Naive thymus-derived CD8-positive, alpha-beta T cell (primary cell): ENCODE data around the gene WNK2. TPM values are rescaled to one million over a fixed set of nuclear protein-coding genes. Genes with fewer than 3 reads are reported as not detected.

Experiments
- ATAC-seq, 2 donors: fragments of 150-1000 bp; cut with Tn5 transposase in 1 of 2; sonication (Bioruptor Pico), chemical (Tn5 transposase) in 1 of 2; 1 replicate in 1 of 2; 2 replicates in 1 of 2; pipeline ENCODE4 v1.10.0; 2021; ENCODE audit warnings: mild to moderate bottlenecking in 2 of 2, moderate library complexity in 2 of 2
- POLR2A ChIA-PET: fragments of 350-600 bp; sonication (Branson Sonifier 250); formaldehyde crosslinking; loops from one replicate; lab custom pipeline; 2021; ENCODE audit warnings: antibody characterized with exemption; lab: Charles Lee
- DNase-seq, 10 donors: peaks; one replicate each; pipeline versions ENCODE4 v3.0.0 to v3.0.0-alpha.2; 2020 to 2022
- H3K27ac Mint-ChIP-seq, 10 donors: one replicate each; pipeline ENCODE4 v1.8.0; 2020 to 2022; ENCODE audit warnings: mild to moderate bottlenecking in 10 of 10, mixed read lengths in 10 of 10, moderate library complexity in 4 of 10, inconsistent platforms in 1 of 10
- H3K27me3 Mint-ChIP-seq, 5 donors: one replicate each; pipeline ENCODE4 v1.8.0; 2021 to 2022; ENCODE audit warnings: mixed read lengths in 5 of 5
- H3K36me3 Mint-ChIP-seq, 3 donors: one replicate each; pipeline ENCODE4 v1.8.0; 2020 to 2022; ENCODE audit warnings: mixed read lengths in 3 of 3, mild to moderate bottlenecking in 2 of 3, inconsistent platforms in 1 of 3
- H3K4me1 Mint-ChIP-seq, 4 donors: one replicate each; pipeline ENCODE4 v1.8.0; 2021 to 2022; ENCODE audit warnings: mixed read lengths in 4 of 4
- H3K4me3 Mint-ChIP-seq, 10 donors: one replicate each; pipeline ENCODE4 v1.8.0; 2020 to 2022; ENCODE audit warnings: mild to moderate bottlenecking in 10 of 10, mixed read lengths in 10 of 10, moderate library complexity in 6 of 10, inconsistent platforms in 1 of 10
- H3K9me3 Mint-ChIP-seq, 9 donors: one replicate each; pipeline ENCODE4 v1.8.0; 2020 to 2022; ENCODE audit warnings: mixed read lengths in 9 of 9, mild to moderate bottlenecking in 3 of 9, inconsistent platforms in 1 of 9, moderate library complexity in 1 of 9
- polyA plus RNA-seq, 3 donors: library from polyadenylated mRNA; unstranded; fragments of 300-500 nt; fragmentation: Illumina TruSeq; gene quantifications; one replicate each; pipeline ENCODE4 v1.2.3, GENCODE V29; 2021
- total RNA-seq, 8 experiments: library from RNA in 2 of 8; stranded (reverse) in 2 of 8; gene quantifications; one replicate each; pipeline ENCODE4 v1.2.3 and lab custom pipeline; 2021 to 2026

The WNK2 gene
- total and polyA plus RNA-seq, 5 experiments from 2014 or later = 0.27 TPM; not detected in 4

GRCh38 chr9:93305497-93306020 lies 121.6 kb downstream of the WNK2 start:
- Mint-ChIP-seq H3K27ac (peak overlapping the region in 1 of 10 donors; percentile 77), H3K27me3 (peaks cover 0 to 1% (median 0%) of the 10 kb centered on the region in 5 donors), H3K36me3 (no peaks in the 10 kb centered on the region), H3K9me3 (no peaks in the 10 kb centered on the region), H3K4me1 (peaks cover 0 to 9% (median 0%) of the 10 kb centered on the region in 4 donors), H3K4me3 (no peak overlapping the region)
- ATAC-seq (no peak), DNase-seq (peak in 2 of 10 donors; percentile 15 to 36)
- POLR2A ChIA-PET = no interaction called here

DNA sequence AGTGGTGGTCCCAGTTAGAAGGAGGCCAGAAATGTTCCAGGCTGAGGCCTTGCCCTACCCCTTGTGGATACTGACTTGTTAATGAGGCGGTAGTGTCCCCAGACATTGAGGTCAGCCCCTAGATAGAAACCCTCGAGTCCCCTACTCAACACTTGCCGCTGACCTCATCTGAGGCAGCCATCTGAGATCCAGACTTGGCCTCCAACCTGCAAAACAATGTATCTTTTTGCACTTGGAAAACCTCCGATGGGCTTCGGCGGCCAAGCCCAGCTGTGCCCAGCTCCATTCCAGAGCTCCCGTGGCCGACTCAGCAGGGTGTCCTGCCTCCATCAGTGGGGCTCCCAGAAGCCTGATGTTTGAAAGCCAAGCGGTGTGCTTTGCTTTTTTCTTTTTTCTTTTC lies 122.1 kb downstream of the WNK2 start:
- H3K27me3 Mint-ChIP-seq = peaks cover 0 to 4% (median 0%) of the 10 kb centered on the region in 5 donors
- H3K4me3 Mint-ChIP-seq = no peak overlapping the region
- peaks cover 0 to 9% (median 0%) of the 10 kb centered on the region in 4 donors for H3K4me1 Mint-ChIP-seq
- DNase-seq (peak in 1 of 10 donors; percentile 42), ATAC-seq (no peak)
- no peaks in the 10 kb centered on the region for H3K9me3 Mint-ChIP-seq
- POLR2A ChIA-PET = no interaction called here
- no peak overlapping the region for H3K27ac Mint-ChIP-seq
- no peaks in the 10 kb centered on the region for H3K36me3 Mint-ChIP-seq

GRCh38 chr9:93306579-93307091 lies 122.7 kb downstream of the WNK2 start:
- DNase-seq = peak in 2 of 10 donors; percentile 12 to 50
- no peak for ATAC-seq
- no peak overlapping the region for H3K4me3 Mint-ChIP-seq
- H3K27ac Mint-ChIP-seq = no peak overlapping the region
- H3K4me1 Mint-ChIP-seq = peaks cover 0 to 9% (median 0%) of the 10 kb centered on the region in 4 donors
- H3K36me3 Mint-ChIP-seq = no peaks in the 10 kb centered on the region
- no peaks in the 10 kb centered on the region for H3K9me3 Mint-ChIP-seq
- peaks cover 0 to 7% (median 0%) of the 10 kb centered on the region in 5 donors for H3K27me3 Mint-ChIP-seq
- POLR2A ChIA-PET = no interaction called here

- POLR2A ChIA-PET = no interaction called here
- DNase-seq = peak in 1 of 10 donors; percentile 5
- no peak for ATAC-seq
Measured at GRCh38 chr9:93307468-93308157, 123.7 kb downstream of the WNK2 start.

DNA sequence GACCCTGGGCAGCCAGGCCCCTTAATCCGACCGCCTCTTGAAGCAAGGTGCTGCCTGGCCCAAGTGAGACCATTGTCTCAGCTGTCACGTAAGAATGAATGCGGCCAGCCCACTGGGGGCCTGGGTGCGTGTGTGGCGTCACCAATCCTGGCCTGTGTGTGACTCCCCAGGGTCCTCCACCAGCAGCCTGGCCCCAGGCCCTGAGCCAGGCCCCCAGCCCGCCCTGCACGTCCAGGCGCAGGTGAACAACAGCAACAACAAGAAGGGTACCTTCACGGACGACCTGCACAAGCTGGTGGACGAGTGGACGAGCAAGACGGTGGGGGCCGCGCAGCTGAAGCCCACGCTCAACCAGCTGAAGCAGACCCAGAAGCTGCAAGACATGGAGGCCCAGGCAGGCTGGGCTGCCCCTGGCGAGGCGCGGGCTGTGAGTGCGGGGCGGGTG lies 124.2 kb downstream of the WNK2 start:
- no peak overlapping the region for H3K27ac Mint-ChIP-seq
- H3K27me3 Mint-ChIP-seq = peaks cover 0 to 13% (median 3%) of the 10 kb centered on the region in 5 donors
- peaks cover 0 to 1% (median 0%) of the 10 kb centered on the region in 9 donors for H3K9me3 Mint-ChIP-seq
- DNase-seq (peak in 1 of 10 donors; percentile 12), ATAC-seq (no peak)
- H3K4me1 Mint-ChIP-seq = peaks cover 0 to 4% (median 2%) of the 10 kb centered on the region in 4 donors
- POLR2A ChIA-PET = no interaction called here
- no peaks in the 10 kb centered on the region for H3K36me3 Mint-ChIP-seq
- H3K4me3 Mint-ChIP-seq = no peak overlapping the region

More at GRCh38 chr9:93307468-93308157, 123.7 kb downstream of the WNK2 start:
- H3K27me3 Mint-ChIP-seq = peaks cover 0 to 9% (median under 1%) of the 10 kb centered on the region in 5 donors
- H3K36me3 Mint-ChIP-seq = no peaks in the 10 kb centered on the region
- no peak overlapping the region for H3K4me3 Mint-ChIP-seq
- H3K4me1 Mint-ChIP-seq = peaks cover 0 to 2% (median under 1%) of the 10 kb centered on the region in 4 donors
- H3K27ac Mint-ChIP-seq = no peak overlapping the region
- no peaks in the 10 kb centered on the region for H3K9me3 Mint-ChIP-seq

GRCh38 chr9:93308676-93309075 lies 124.7 kb downstream of the WNK2 start:
- Mint-ChIP-seq H3K4me1 (peaks cover 0 to 4% (median 2%) of the 10 kb centered on the region in 4 donors), H3K9me3 (peaks cover 0 to 1% (median 0%) of the 10 kb centered on the region in 9 donors), H3K4me3 (no peak overlapping the region), H3K27ac (no peak overlapping the region), H3K36me3 (no peaks in the 10 kb centered on the region), H3K27me3 (peaks cover 0 to 13% (median 3%) of the 10 kb centered on the region in 5 donors)
- POLR2A ChIA-PET = no interaction called here
- no peak for ATAC-seq
- DNase-seq = peak in 1 of 10 donors; percentile 4

DNA sequence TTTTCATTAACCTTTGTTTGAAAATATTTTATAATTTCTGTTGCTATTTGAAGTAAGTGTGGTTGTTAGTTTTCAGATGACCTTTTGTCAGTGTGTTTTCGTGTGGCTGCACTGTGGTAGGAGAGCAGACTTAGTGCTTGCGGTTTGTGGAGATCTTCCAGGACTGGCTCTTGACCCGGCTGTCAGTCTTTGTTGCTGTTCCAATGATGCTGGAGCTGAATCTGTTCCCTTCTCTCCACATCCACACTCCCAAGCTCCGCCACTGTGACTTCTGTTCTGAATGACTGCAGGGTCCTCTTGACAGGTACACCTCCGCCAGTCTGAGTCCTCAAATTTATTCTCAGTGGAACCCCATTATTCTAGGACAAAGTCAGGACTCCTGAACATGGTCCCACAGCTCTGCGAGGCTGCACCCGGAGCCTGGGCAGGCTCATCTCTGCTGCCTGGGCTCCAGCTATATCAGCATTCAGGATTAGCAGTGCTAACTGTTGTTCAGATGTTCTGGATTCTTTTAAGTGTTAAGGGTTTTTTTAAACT lies 126.0 kb downstream of the WNK2 start:
- Mint-ChIP-seq H3K9me3 (peaks cover 0 to 1% (median 0%) of the 10 kb centered on the region in 9 donors), H3K36me3 (no peaks in the 10 kb centered on the region), H3K4me1 (peaks cover 0 to 4% (median 2%) of the 10 kb centered on the region in 4 donors), H3K27me3 (peaks cover 0 to 14% (median 3%) of the 10 kb centered on the region in 5 donors), H3K27ac (peak overlapping the region in 1 of 10 donors; percentile 27), H3K4me3 (no peak overlapping the region)
- POLR2A ChIA-PET = no interaction called here
- DNase-seq (no peak), ATAC-seq (no peak)

DNA sequence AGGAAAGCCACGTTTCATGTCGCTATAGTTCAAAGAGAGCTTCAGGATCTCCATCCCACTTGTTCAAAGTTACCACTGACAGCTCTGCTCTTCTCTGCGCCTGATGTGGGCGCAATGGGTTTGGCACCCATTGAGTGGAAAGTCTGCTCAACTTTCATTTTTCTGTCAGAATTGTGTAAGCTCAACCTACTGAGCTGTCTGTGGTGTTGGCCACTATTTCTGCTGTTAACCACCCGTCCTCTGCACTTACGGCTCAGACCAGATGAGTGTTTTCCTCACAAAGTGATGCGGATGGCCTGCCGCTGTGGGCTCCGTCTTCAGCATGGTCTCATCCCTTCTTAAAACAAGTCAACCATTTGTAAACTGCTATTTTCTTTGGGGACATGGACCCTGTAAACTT lies 131.2 kb downstream of the WNK2 start:
- Mint-ChIP-seq H3K36me3 (peaks cover 0 to 2% (median 0%) of the 10 kb centered on the region in 3 donors), H3K9me3 (peaks cover 0 to 1% (median 0%) of the 10 kb centered on the region in 9 donors), H3K4me1 (peaks cover 11 to 16% (median 11%) of the 10 kb centered on the region in 4 donors), H3K27me3 (peaks cover 5 to 33% (median 17%) of the 10 kb centered on the region in 5 donors), H3K27ac (peak overlapping the region in 1 of 10 donors; percentile 30), H3K4me3 (peak overlapping the region in 1 of 10 donors; percentile 34)
- DNase-seq (peak in 1 of 10 donors; percentile 21), ATAC-seq (no peak)
- POLR2A ChIA-PET = no interaction called here

DNA sequence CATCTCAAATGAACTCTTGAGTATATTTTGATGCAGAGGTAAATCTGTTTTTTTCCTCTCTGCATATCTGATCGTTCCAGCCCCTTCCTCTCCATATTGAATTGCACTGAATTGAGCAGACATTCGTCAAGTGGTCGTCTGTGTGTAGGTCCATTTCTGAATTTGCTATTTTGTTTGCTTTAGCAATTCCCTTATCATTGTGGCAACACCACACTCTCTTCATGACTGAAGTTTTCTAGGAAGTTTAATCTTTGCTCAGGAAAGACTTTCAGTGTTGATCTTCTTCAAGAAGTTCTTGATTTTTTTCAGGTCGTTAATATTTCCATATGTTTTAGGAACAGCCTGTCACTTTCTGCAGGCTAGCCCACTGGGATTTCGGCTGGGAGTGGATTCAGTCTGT lies 132.0 kb downstream of the WNK2 start:
- no peak overlapping the region for H3K27ac Mint-ChIP-seq
- no peak overlapping the region for H3K4me3 Mint-ChIP-seq
- peaks cover 0 to 2% (median 0%) of the 10 kb centered on the region in 3 donors for H3K36me3 Mint-ChIP-seq
- ATAC-seq (no peak), DNase-seq (no peak)
- POLR2A ChIA-PET = interaction anchor here (0.6 kb wide), 1 partner anchor 65 kb away, joined by 3 read pairs; no protein-coding TSS in a partner anchor
- peaks cover 0 to 1% (median 0%) of the 10 kb centered on the region in 9 donors for H3K9me3 Mint-ChIP-seq
- H3K4me1 Mint-ChIP-seq = peaks cover 11 to 16% (median 11%) of the 10 kb centered on the region in 4 donors
- peaks cover 5 to 30% (median 18%) of the 10 kb centered on the region in 5 donors for H3K27me3 Mint-ChIP-seq

GRCh38 chr9:93316726-93317494 lies 133.0 kb downstream of the WNK2 start:
- H3K27ac Mint-ChIP-seq = no peak overlapping the region
- H3K4me1 Mint-ChIP-seq = peaks cover 11 to 16% (median 11%) of the 10 kb centered on the region in 4 donors
- DNase-seq (no peak), ATAC-seq (no peak)
- H3K36me3 Mint-ChIP-seq = peaks cover 0 to 2% (median 0%) of the 10 kb centered on the region in 3 donors
- POLR2A ChIA-PET = no interaction called here
- H3K4me3 Mint-ChIP-seq = no peak overlapping the region
- H3K27me3 Mint-ChIP-seq = peaks cover 5 to 26% (median 24%) of the 10 kb centered on the region in 5 donors
- peaks cover 0 to 1% (median 0%) of the 10 kb centered on the region in 9 donors for H3K9me3 Mint-ChIP-seq

GRCh38 chr9:93317495-93318094 lies 133.7 kb downstream of the WNK2 start:
- Mint-ChIP-seq H3K27me3 (peaks cover 5 to 25% (median 23%) of the 10 kb centered on the region in 5 donors), H3K9me3 (peaks cover 0 to 1% (median 0%) of the 10 kb centered on the region in 9 donors), H3K27ac (peak overlapping the region in 3 of 10 donors; percentile 2 to 53 (median 34)), H3K4me1 (peaks cover 11 to 16% (median 11%) of the 10 kb centered on the region in 4 donors), H3K36me3 (peaks cover 0 to 2% (median 0%) of the 10 kb centered on the region in 3 donors), H3K4me3 (peak overlapping the region in 6 of 10 donors; percentile 12 to 53 (median 38))
- peak in 1 of 2 donors; percentile 29 for ATAC-seq
- DNase-seq = no peak
- POLR2A ChIA-PET = no interaction called here
